Uterus (tissue), 2 donors: ENCODE data around the gene C1orf146.

Source experiments
- POLR2A ChIP-seq, 2 donors: fragments of 450-650 bp; IDR thresholded peaks; one replicate each; pipeline ENCODE4 v1.6.1; 2016; ENCODE audit warnings: antibody characterized with exemption in 2 of 2, mild to moderate bottlenecking in 1 of 2, moderate library complexity in 1 of 2
- TF ChIP-seq, protein P1 (sequence below), 4 experiments: fragments of 200-600 bp in 2 of 4; fragments of 450-650 bp in 2 of 4; sonication (generic) in 2 of 4; IDR thresholded peaks; one replicate each; pipeline ENCODE4 v1.5.1; 2016 to 2019; ENCODE audit warnings: antibody characterized with exemption in 4 of 4, mild to moderate bottlenecking in 2 of 4, moderate library complexity in 1 of 4

GRCh38 chr1:92186081-92186480 lies 31.6 kb upstream of the C1orf146 start:
- TF ChIP-seq, protein P1, sequence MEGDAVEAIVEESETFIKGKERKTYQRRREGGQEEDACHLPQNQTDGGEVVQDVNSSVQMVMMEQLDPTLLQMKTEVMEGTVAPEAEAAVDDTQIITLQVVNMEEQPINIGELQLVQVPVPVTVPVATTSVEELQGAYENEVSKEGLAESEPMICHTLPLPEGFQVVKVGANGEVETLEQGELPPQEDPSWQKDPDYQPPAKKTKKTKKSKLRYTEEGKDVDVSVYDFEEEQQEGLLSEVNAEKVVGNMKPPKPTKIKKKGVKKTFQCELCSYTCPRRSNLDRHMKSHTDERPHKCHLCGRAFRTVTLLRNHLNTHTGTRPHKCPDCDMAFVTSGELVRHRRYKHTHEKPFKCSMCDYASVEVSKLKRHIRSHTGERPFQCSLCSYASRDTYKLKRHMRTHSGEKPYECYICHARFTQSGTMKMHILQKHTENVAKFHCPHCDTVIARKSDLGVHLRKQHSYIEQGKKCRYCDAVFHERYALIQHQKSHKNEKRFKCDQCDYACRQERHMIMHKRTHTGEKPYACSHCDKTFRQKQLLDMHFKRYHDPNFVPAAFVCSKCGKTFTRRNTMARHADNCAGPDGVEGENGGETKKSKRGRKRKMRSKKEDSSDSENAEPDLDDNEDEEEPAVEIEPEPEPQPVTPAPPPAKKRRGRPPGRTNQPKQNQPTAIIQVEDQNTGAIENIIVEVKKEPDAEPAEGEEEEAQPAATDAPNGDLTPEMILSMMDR (IDR thresholded peaks at IDR 0.05), result no peak
- no peak for TF ChIP-seq POLR2A (IDR thresholded peaks at IDR 0.05)
